Aorta (tissue), 5 donors: ENCODE measurements around the gene LPXN. TPM values are rescaled to one million over a fixed set of nuclear protein-coding genes. Genes with fewer than 3 reads are reported as not detected.

Experiments
- ATAC-seq: fragments of 200-7000 bp; cut with Tn5 transposase; one replicate; pipeline ENCODE4 v1.9.1; 2022; ENCODE audit warnings: moderate library complexity; ENCODE audit not compliant: low FRiP score
- DNase-seq, 2 donors: peaks; one replicate each; pipeline ENCODE4 v3.0.0-alpha.2; 2020
- H3K27ac ChIP-seq, 2 donors: one replicate each; pipeline ENCODE4 v1.5.1; 2013; ENCODE audit warnings: low read length in 2 of 2, mild to moderate bottlenecking in 2 of 2, moderate library complexity in 2 of 2, control low read depth in 1 of 2, inconsistent platforms in 1 of 2, low read depth in 1 of 2
- H3K27me3 ChIP-seq, 2 donors: one replicate each; pipeline ENCODE4 v1.6.1; 2013; ENCODE audit warnings: control low read depth in 1 of 2, low read length in 1 of 2, mild to moderate bottlenecking in 1 of 2, moderate library complexity in 1 of 2; ENCODE audit not compliant: insufficient read depth in 2 of 2, control insufficient read depth in 1 of 2
- H3K36me3 ChIP-seq, 2 donors: one replicate each; pipeline ENCODE4 v1.6.1; 2013; ENCODE audit warnings: control low read depth in 1 of 2, low read length in 1 of 2, mild to moderate bottlenecking in 1 of 2; ENCODE audit not compliant: insufficient read depth in 2 of 2, control insufficient read depth in 1 of 2
- H3K4me1 ChIP-seq, 2 donors: one replicate each; pipeline ENCODE4 v1.6.1; 2013; ENCODE audit warnings: low read length in 2 of 2, control low read depth in 1 of 2, mild to moderate bottlenecking in 1 of 2, moderate library complexity in 1 of 2; ENCODE audit not compliant: insufficient read depth in 2 of 2, control insufficient read depth in 1 of 2
- H3K4me3 ChIP-seq, 2 donors: one replicate each; pipeline ENCODE4 v1.5.1; 2013; ENCODE audit warnings: low read length in 2 of 2, control low read depth in 1 of 2, mild to moderate bottlenecking in 1 of 2
- H3K9me3 ChIP-seq: one replicate; pipeline ENCODE4 v1.6.1; 2013; ENCODE audit warnings: mild to moderate bottlenecking, low read length; ENCODE audit not compliant: control insufficient read depth
- WGBS, 2 donors: extraction: QIAGEN DNeasy Blood & Tissue Kit; methylation state at CpG; one replicate each; pipeline ENCODE4 v1.1.7; 2013; 5-methylcytosine and 5-hydroxymethylcytosine counted together
- intact Hi-C, 2 donors: fragments of 100-400 bp; cut with DNase I; formaldehyde crosslinking; loops; one replicate each; pipeline versions ENCODE4 v1.14.2 to v1.15.0; 2022
- polyA plus RNA-seq, 2 donors: library from polyadenylated mRNA; stranded (reverse); fragments of 200-250 nt; gene quantifications; one replicate each; pipeline ENCODE4 v1.2.3, GENCODE V29; 2013
- total RNA-seq, 2 donors: library from RNA; stranded (reverse); fragmentation: NEBNext Ultra II Directional; extraction: Animal tissue kit (Norgen Biotek cat#: 25700); gene quantifications; one replicate each; pipeline ENCODE4 v1.2.1, GENCODE V29; 2021
- donor health status: healthy with polysubstance abuse.
- donor health status: Bipolar disorder and iron deficiency.
- donor health status: DM: no; HTN: no; CAD: no.
- donor health status: DM: no; HTN: no; CAD: no.
- donor health status: DM: yes; HTN: yes; CAD: no.

The LPXN gene
- total and polyA plus RNA-seq, 4 donors, result 7.0 to 20.4 (median 11.6) TPM

GRCh38 chr11:58609723-58610122 lies 34.1 kb upstream of the LPXN start:
- ATAC-seq (no peak), DNase-seq (no peak)
- H3K4me3 ChIP-seq, result no peak overlapping the region
- no peaks in the 10 kb centered on the region for H3K9me3 ChIP-seq
- H3K4me1 ChIP-seq, result no peaks in the 10 kb centered on the region
- no peak overlapping the region for H3K27ac ChIP-seq
- WGBS, 2 donors, result 90 to 92% methylated on average over 8 of the region's 8 CpGs
- H3K27me3 ChIP-seq, result no peaks in the 10 kb centered on the region
- intact Hi-C loops, result no loop called here
- peaks cover 0 to 4% of the 10 kb centered on the region in 2 donors for H3K36me3 ChIP-seq

GRCh38 chr11:58608331-58608730 lies 32.7 kb upstream of the LPXN start:
- Histone ChIP-seq H3K9me3 (no peaks in the 10 kb centered on the region), H3K27ac (no peak overlapping the region), H3K36me3 (peaks cover 0 to 4% of the 10 kb centered on the region in 2 donors), H3K4me1 (no peaks in the 10 kb centered on the region), H3K4me3 (no peak overlapping the region), H3K27me3 (no peaks in the 10 kb centered on the region)
- intact Hi-C loops, result no loop called here
- 84 to 97% methylated on average over 5 of the region's 5 CpGs for WGBS, 2 donors
- ATAC-seq (no peak), DNase-seq (no peak)

GRCh38 chr11:58606930-58607714 lies 31.5 kb upstream of the LPXN start:
- Histone ChIP-seq H3K36me3 (peaks cover 0 to 2% of the 10 kb centered on the region in 2 donors), H3K4me3 (no peak overlapping the region), H3K9me3 (no peaks in the 10 kb centered on the region), H3K27me3 (no peaks in the 10 kb centered on the region), H3K4me1 (no peaks in the 10 kb centered on the region), H3K27ac (no peak overlapping the region)
- DNase-seq, result no peak
- ATAC-seq, result no peak
- WGBS, 2 donors, result 81 to 86% methylated on average over 4 of the region's 4 CpGs
- intact Hi-C loops, result no loop called here

GRCh38 chr11:58600510-58600909 lies 24.9 kb upstream of the LPXN start:
- H3K4me3 ChIP-seq, result no peak overlapping the region
- no peaks in the 10 kb centered on the region for H3K27me3 ChIP-seq
- H3K9me3 ChIP-seq, result no peaks in the 10 kb centered on the region
- ATAC-seq (no peak), DNase-seq (no peak)
- intact Hi-C loops, result no loop called here
- WGBS, 2 donors, result 95 to 98% methylated on average over 2 of the region's 2 CpGs
- H3K4me1 ChIP-seq, result no peaks in the 10 kb centered on the region
- H3K36me3 ChIP-seq, result no peaks in the 10 kb centered on the region
- no peak overlapping the region for H3K27ac ChIP-seq

GRCh38 chr11:58597486-58598144 lies 22.0 kb upstream of the LPXN start:
- no peak overlapping the region for H3K4me3 ChIP-seq
- no peaks in the 10 kb centered on the region for H3K27me3 ChIP-seq
- no peaks in the 10 kb centered on the region for H3K9me3 ChIP-seq
- ATAC-seq (no peak), DNase-seq (no peak)
- H3K4me1 ChIP-seq, result no peaks in the 10 kb centered on the region
- no peaks in the 10 kb centered on the region for H3K36me3 ChIP-seq
- no peak overlapping the region for H3K27ac ChIP-seq
- 84 to 86% methylated on average over 3 of the region's 3 CpGs for WGBS, 2 donors
- intact Hi-C loops, result no loop called here

- ATAC-seq, result no peak
- no peaks in the 10 kb centered on the region for H3K9me3 ChIP-seq
- no peak overlapping the region for H3K27ac ChIP-seq
- WGBS, 2 donors, result 85 to 86% methylated on average over 3 of the region's 3 CpGs
- no peaks in the 10 kb centered on the region for H3K4me1 ChIP-seq
- H3K27me3 ChIP-seq, result no peaks in the 10 kb centered on the region
- H3K4me3 ChIP-seq, result no peak overlapping the region
- H3K36me3 ChIP-seq, result no peaks in the 10 kb centered on the region
- DNase-seq, result no peak
- intact Hi-C loops, result no loop called here
These were observed 21.0 kb upstream of the LPXN start for GRCh38 chr11:58596621-58597020.

GRCh38 chr11:58594826-58595225 lies 19.2 kb upstream of the LPXN start:
- WGBS, 2 donors, result 82 to 85% methylated on average over 4 of the region's 4 CpGs
- intact Hi-C loops, result no loop called here
- no peak for DNase-seq
- no peaks in the 10 kb centered on the region for H3K36me3 ChIP-seq
- H3K4me3 ChIP-seq, result no peak overlapping the region
- no peaks in the 10 kb centered on the region for H3K27me3 ChIP-seq
- no peaks in the 10 kb centered on the region for H3K9me3 ChIP-seq
- ATAC-seq, result no peak
- no peak overlapping the region for H3K27ac ChIP-seq
- no peaks in the 10 kb centered on the region for H3K4me1 ChIP-seq

GRCh38 chr11:58592760-58593472 lies 17.3 kb upstream of the LPXN start:
- intact Hi-C loops, result no loop called here
- no peak overlapping the region for H3K4me3 ChIP-seq
- 86 to 91% methylated on average over 5 of the region's 5 CpGs for WGBS, 2 donors
- no peaks in the 10 kb centered on the region for H3K36me3 ChIP-seq
- H3K27me3 ChIP-seq, result no peaks in the 10 kb centered on the region
- no peaks in the 10 kb centered on the region for H3K4me1 ChIP-seq
- DNase-seq (no peak), ATAC-seq (no peak)
- no peaks in the 10 kb centered on the region for H3K9me3 ChIP-seq
- H3K27ac ChIP-seq, result no peak overlapping the region
